GM21723 (cell line): Measurements from ENCODE around the gene PIMREG.

Experiments
- ATAC-seq: cut with Tn5 transposase; IDR thresholded peaks from one replicate; pipeline ENCODE4 v1.9.1; 2021; ENCODE audit warnings: mild to moderate bottlenecking, moderate library complexity; ENCODE audit not compliant: unreplicated experiment

Gene PIMREG, protein sequence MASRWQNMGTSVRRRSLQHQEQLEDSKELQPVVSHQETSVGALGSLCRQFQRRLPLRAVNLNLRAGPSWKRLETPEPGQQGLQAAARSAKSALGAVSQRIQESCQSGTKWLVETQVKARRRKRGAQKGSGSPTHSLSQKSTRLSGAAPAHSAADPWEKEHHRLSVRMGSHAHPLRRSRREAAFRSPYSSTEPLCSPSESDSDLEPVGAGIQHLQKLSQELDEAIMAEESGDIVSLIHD

DNA sequence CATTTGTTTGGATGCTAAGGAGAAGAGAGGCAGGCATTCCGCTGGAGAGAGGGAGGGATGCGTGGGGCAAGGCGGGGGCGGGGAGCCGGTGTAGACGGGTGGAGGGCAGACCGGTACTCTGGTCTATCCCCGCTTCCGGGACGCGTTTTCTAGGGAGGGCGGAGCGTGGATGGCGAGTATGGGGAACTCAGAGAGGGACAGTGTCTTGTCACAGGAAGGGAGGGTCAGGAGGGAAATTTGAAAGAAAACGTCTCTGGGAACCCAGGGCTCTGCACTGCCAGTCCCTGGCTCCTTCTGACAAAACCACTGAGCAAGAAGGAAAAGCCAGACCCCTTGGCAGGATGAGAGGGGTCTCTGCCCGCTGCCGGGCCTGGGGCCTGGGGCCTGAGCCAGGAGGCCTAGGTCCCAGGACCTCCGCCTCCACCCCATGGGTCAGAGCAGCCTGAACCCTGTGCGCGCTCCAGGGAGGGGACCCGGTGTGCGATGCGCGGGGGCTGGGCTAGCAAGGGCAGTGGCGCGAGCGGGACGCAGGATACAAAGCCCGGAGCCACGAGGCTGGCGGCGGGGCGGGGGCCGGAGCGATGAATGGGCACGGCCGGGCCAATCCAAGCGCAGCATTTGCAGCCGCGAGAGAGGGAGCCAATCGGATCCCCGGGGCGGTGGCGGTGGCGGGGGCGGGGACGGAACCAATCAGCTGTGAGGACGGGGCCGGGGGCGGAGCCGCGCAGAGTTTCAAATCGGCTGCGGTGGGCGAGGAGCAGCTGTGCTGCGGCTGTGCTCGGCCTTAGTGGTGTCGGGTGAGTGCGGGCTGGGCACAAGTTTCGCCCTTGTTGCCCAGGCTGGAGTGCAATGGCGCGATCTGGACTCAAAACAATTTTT lies at the start of gene PIMREG:
TSS of gene PIMREG (plus strand) at position 764 of the 879 bp plus-strand sequence. CDS start 656 bp downstream, outside the sequence.
- ATAC-seq: peak; percentile 87

DNA sequence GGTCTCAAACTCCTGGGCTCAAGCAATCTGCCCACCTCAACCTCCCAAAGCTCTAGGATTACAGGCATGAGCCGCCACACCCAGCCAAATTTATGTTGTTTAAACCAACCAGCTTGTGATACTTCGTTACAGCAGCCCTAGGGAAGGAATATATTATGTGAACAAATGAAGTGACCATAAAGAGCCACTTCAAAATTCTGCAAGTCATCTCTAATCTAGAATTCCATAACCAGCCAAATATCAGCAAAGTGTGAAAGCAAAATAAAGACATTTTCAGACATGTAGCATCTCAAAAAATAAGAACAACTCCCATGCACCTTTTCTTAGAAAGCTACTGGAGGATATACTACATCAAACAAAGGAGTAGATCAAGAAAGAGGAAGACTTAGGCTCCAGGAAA lies 45.3 kb upstream of the PIMREG start:
- no peak for ATAC-seq

DNA sequence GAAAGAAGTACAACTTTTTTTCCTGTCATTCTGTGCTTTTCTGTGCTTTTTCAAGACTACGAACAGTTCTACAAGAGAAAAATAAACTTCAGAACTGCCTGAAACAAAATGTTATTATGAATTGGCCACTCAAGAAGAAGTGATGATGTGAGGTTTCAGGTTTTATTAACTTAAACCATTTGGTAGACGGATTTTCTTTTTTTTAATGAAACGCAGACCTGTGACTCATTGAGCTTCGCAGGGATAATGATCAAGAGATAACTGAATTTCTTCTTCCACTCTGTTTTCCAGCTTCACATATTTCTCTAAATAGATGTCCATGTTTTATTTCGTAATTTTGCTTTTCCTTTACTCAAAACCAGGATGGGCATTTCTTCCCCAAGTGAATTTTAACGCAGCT lies 42.0 kb upstream of the PIMREG start:
- ATAC-seq: no peak

DNA sequence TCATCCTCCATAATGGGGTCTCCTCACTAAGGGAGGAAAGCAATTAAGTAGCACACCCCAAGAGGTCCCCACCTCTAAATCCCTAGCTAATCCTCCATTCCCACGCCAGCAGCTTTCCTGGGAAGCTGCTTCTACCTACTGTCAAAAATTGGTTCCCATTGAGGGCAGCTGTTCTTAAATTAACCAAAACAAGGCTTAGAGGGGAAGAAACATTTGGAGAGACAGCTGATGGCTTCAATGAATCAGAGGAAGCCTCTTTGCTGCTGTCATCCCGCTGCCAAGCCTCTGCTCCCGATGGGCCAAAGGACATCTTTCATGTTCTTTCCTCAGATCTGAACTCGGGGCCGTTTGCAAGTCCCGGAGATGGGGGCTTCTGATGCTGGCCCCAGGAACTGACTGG lies 36.0 kb upstream of the PIMREG start:
- no peak for ATAC-seq

DNA sequence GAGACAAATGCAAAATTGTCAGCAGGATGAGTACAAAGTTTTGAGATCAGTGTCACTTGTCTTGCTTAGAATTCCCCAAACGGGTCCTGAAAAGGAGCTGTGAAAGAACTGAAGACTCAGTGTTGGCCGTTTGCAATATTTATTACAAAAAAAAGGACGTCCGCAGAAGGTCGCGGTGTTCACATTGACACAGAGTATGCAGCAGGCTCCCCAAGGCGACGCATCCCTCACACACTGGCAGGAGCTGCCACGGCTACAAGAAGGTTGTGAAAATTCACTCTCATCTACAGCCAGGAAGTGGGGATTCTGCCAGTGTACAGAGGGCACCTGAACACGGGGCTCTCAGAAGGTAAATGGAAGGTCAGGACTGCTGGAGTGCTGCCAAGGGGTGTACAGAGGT lies 35.5 kb upstream of the PIMREG start:
- ATAC-seq: no peak

DNA sequence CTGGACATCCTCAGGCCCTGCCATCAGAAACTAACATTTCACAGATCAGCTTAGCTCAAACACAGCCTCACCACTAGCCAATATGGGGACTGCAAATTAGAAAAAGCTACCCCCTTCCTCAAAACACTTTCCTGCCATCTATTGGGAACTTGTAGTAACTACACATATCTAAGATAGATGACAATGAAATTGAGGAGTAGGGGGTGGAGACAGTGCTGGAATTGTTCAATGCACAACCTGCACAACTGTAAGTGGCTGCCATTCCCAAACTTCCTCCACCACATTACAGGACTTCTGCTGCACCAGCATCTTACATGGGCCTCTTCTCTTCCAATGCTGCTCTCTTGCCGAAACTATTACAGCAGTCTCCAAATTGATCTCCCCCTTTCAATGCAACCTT lies 31.2 kb upstream of the PIMREG start:
- no peak for ATAC-seq

DNA sequence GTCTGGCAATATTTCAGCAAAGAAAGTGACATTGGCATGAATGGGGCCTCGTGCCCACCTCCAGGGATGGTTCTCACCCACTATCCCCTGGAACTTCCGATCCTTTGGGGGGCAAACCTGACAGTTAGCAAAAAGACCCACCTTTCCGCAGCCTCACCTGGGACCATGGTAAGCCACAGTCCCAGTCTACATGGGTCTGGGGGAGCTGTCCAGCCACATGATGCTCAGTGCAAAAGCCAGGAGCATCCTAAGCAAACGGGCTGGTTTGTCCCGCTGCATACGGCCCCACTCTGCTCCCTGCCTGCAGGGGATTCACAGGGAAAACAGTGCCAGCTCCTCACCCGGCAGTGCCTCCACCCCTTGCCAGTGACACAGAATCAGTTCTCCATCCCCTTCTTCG lies 28.6 kb upstream of the PIMREG start:
- ATAC-seq: no peak

DNA sequence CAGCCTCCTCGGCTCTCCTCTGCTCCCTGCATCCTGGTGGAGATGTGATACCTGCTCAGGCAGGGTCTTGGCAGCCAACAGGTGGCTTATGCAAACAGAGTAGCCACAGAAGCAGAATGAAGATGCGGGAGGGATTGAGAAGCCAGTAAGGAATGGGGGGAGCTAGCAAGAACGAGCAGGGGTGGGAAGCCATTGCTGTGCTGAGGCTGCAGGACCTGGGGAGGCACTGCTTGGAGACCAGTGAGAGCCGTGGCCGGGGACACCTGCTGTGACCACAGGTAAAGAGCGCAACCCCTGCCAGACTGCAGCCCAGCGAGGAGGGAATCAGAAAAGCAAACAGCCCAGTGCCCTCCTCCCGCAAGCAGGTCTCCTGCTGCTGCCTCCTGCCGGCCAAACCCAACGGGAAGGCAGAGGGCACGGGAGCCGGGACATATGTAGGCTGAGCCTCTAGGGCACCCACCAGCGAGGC lies 24.0 kb upstream of the PIMREG start:
- no peak for ATAC-seq

DNA sequence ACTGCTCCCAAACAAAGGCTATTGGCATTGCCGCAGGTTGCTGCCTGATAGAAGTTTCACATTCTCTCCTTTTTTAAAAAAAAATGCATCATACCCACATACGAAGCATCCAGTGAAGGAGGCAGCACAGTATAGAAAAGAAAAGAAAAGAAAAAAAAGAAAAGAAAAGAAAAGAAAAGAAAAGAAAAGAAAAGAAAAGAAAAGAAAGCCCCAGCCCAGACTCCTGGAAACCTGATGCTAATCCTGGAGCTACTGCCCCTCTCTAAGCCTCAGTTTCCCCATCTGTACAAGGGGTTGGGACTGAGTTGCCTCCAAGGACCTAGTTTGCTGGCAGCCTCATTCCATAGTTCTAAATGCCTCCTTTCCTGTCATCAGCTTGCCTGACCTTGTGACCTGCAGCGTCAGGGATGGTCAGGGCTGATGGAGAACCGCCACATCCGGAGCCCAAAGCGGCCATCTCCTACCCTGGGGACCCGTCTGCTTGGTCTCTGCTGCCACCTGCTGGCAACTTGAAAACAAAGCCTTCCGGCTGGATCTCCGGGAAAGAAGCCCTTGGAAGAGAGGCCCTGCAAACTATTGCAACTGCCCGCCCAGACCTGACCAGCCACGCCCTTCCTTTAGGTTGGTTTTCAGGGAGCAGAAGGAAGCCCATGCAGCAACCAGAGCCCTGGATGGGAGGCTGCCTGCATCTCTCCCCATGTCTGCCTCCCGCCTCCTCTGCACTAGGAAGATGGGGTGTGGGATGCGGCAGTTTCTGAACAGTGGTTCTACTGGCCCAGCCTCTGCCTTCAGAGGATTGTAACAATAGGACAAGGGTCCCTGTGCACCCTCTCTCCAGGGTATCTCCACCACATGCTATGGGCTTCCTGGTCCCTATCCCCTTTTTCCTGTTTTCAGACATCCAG lies 22.3 kb upstream of the PIMREG start:
- ATAC-seq: no peak

DNA sequence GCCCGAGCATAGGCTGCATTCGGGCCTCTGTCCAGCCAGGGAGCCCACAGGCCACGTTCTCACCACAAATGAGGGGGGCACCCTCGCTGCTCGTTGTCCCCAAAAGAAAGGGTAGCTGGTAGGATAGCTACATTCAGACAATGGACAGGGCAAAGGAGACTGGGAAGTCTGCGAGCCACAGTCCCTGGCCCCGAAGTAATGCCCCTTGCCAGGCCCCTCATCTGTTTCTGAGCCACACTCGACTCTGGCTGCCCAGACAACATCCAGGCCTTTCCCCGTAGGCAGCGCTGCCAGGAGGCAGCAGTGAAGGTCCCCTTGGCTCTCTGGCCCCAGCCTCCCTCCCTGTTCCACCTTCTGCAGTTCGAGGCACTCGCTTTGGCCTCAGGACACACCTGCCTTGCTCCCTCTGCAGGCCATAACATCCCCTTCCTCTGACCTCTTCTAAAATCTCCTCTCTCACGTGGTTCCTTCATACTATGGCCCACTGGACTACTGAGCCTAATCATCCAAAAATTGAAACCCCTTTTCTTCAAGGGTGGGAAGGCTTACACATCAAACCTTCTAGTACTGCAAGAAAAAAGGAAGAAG lies 21.5 kb upstream of the PIMREG start:
- no peak for ATAC-seq

DNA sequence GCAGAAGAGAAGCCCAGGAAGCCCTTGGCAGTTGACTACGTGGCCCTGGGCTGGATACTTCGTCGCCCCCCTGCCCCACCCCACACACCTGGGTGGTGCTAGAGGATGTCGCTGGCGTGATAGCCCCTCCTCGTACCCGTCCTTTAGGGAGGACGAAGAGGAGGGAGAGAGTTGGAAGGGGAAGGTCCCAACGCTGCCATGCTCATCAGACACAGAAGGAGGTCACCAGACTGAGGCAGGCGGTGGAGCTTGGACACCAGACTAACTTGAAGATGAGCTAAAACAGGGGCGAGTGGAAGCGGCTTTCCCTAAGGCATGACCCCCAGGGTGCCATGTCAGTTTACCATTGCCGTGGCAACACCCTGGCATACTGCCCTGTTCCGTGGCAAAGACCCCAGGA lies 20.3 kb upstream of the PIMREG start:
- no peak for ATAC-seq

DNA sequence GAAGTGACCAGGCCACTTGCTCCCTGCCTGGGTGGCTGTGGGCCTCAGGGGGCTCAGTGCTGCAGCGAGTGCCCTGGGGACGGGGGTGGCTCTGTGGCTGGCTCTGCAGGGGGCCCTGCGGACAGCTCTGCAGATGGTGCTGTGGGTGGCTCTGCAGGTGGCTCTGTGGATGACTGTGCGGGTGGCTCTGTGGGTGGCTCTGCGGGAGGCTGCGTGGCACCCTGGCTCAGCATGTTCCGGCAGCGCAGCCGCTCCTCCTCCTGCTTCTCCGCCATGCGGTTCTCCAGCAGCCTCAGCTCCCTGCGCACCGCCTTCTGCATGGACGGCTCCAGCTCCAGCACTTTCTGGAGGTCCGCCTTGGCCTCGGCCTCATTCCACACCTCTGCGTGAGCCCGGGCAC lies 18.8 kb upstream of the PIMREG start:
- no peak for ATAC-seq

DNA sequence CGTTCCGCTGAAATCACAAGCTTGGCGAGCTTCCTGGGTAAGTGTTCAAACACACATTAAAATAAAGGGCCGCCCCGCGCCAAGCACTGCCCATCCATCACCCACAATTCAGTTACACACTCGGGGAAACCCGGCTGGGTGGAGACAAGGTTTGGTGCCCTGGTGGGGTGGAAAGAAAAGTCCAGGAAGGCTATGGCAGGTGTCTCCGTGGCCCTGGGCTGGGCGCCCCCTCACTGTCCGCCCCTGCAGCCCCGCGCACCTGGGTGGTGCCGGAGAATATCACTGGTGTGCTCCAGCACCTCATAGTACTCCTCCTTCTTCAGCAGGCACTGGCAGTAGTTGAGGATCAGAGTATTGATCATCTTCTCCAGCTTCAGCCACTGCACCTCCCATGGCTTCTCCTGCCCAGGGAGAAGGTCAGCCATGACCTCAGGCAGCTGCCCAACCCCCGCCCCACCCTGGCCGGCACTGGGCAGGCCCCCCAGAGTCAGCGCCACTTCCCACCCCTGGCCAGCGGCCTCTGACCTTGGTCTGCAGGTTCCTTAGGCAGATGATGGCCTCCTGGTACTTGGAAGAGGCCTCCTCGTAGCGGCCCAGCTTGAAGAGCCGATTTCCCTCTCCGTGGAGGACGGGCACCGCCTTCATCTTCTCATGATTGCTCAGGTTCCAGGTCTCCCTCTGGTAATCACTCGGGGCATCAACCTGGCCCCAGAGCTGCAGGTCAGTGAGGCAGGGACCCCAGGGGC lies 17.7 kb upstream of the PIMREG start:
- no peak for ATAC-seq

DNA sequence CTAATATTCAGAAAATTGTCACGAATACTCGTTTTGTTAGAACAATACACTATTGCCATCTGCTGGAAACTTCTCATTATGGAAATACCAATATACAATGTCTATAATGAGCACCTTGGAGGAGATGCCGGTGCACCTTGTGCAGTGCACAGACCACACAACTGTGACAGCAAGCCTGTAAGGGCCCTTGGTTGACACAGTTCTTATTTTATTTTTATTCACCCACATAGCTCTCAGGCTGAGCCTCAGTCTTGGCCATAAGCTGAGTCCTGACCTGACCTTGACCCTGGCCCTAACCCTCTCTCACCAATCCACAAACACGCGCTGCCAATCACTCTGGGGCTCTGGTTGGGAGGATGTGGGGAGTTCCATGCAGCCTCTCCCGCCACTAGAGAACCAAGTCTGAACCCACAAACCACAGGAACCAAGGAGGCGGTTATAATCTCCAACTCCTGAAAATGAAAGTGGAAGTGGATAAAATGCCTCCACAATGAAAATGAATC lies 16.9 kb upstream of the PIMREG start:
- no peak for ATAC-seq

DNA sequence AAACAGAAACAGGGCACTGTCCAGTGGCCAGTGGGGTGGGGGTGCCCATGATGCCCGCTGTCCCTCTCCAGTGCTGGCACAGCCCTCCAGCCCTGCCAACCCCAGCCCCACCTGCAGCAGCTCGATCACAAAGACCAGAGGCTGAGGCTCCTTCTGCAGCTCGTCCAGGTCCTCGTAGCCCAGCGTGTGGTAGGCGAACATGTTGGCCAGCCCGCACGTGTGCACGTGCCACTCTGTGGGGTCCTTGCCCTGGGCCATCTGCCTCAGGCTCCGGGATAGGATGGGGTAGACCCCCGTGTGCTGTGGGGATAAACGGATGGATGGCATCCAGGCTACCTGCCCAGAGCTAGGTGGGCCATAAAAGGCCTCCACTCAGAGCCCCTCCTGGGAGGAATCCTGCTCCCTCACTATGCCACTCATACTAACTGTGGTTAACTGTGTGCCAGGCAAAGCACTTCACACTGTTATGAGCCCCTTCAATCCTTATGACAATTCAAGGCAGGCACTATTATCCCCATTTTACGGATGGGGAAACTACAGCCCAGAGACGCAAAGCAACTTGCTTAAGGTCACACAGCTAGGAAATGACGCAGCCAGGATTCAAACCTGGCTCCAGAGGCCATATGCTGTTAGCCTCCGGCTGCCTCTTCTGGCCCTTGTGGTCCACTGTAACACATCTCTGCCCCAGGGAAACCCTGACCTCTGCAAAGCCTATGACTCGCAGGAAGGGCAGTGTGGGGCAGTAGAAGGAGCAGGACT lies 15.9 kb upstream of the PIMREG start:
- ATAC-seq: no peak

DNA sequence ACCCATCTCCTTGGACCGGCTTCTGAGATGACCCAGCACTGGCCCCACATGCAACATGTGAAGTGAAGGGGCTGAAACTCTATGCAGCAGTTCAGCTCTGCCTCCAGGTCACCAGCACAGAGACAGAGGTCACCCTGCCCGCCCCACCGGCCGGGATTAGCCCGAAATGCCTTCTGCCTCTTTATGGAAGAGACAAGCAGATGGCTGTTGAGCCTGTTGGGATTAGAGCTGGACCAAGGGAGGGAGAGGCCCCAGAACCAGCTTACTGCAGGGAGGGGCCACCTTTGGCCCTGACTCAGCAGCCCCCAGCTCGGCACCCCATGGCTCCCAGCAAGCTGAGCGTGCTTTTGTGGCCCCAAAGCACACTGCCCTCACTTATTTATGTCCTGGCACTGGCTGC lies 15.0 kb upstream of the PIMREG start:
- ATAC-seq: no peak

DNA sequence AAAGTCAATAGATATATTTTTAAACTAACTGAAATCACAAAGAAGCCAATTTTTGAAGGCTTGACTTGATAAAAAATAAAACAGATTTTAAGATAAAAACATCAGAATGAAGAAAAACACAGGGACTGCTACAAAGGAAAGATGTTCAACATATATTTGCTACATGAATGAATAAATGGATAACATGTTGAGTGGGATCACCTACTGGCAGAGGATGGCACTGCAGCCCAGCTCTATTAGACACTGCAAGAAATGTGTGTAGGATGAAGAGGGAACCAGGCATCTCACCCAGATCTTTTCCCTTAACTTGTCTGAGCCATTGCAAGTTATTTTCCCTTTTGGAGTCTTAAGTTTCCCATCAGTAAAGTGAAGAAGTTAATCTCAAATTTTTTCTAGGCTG lies 13.5 kb upstream of the PIMREG start:
- no peak for ATAC-seq

DNA sequence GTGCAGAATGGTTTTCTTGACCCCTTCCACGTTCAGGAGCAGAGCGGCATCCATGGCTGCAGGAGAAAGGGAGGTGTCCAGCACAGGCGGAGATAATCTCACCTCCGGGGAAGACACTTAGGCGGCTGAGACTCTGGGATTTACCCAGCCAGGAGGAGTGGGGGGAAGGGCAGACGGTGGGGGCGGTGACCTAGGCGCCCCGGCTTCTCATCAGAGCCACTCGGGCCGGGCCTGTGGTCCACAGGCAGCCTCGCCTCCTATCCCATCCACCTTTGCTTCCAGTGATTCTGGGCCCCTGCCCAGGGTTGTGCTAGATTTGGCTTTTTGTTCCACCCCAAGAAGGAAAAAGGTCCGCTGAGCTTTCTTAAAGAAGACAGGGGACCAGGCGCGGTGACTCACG lies 9.2 kb upstream of the PIMREG start, which contains the start of gene AIPL1:
TSS of gene AIPL1 (minus strand) at position 71 of the 400 bp plus-strand sequence. CDS start at position 54, 17 bp downstream.
- ATAC-seq: no peak

DNA sequence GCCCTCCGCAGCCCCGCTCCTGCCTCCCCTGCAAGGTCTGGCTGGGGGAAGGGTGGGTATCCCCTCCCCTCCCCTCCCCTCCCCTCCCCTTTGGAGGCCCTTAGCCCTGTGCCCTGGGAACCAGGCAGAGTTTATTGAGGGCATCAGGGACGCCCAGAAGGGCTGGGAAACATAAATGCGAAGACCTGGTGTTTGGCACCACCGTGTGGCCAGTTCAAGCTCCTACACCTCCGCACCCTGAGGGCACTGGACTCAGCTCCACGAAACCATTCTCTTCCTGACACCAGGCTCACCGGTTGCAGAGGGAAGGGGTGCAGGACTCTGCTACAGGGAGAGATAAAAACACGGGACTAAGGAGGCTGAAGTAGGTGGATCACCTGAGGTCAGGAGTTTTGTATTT lies 8.3 kb upstream of the PIMREG start:
- ATAC-seq: peak; percentile 46
